GM23248 (cell line): ENCODE measurements around the gene HNF1A.

Experiments
- EZH2 ChIP-seq: fragments of 200-600 bp; sonication (generic); IDR thresholded peaks from 2 replicates; pipeline ENCODE4 v1.6.1; 2018; ENCODE audit warnings: antibody characterized with exemption, mild to moderate bottlenecking; ENCODE audit not compliant: insufficient read depth, poor library complexity, severe bottlenecking
- EZH2phosphoT487 ChIP-seq: fragments of 200-600 bp; sonication (generic); IDR thresholded peaks from 2 replicates; pipeline ENCODE4 v1.6.1; 2018; ENCODE audit warnings: antibody characterized with exemption, moderate library complexity, mild to moderate bottlenecking, low read depth; ENCODE audit not compliant: insufficient read depth

- TF ChIP-seq EZH2 (no peak), EZH2phosphoT487 (no peak)
Observed at GRCh38 chr12:120965534-120966091, 12.7 kb upstream of the HNF1A start.
